Inferior parietal cortex (tissue), 1 donor: ENCODE results near the gene SMARCB1.

Experiments used
- DNase-seq: peaks from one replicate; pipeline ENCODE4 v3.0.0-alpha.2; 2016; ENCODE audit errors: extremely low spot score

The SMARCB1 gene

DNA sequence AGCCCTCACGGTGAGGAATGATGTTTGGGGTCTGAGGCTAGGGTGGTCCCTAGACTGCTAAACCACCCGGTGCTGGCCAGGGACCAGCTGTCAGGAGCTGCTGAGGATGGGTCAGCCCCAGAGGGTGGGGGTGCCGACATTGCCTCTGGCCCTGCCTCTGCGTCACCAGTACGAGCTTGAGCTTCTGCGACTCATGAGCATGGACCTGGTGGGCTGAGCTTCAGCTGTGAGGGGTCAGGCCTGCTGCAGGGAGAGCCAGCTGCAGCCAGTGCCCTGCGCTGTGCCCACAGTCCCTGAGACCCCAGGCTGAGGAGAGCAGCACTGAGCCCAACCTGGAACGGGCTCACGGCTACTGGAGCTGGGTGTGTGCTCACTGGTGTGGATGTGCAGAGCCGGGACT is 45.0 kb downstream of the SMARCB1 start:
- DNase-seq: no peak

DNA sequence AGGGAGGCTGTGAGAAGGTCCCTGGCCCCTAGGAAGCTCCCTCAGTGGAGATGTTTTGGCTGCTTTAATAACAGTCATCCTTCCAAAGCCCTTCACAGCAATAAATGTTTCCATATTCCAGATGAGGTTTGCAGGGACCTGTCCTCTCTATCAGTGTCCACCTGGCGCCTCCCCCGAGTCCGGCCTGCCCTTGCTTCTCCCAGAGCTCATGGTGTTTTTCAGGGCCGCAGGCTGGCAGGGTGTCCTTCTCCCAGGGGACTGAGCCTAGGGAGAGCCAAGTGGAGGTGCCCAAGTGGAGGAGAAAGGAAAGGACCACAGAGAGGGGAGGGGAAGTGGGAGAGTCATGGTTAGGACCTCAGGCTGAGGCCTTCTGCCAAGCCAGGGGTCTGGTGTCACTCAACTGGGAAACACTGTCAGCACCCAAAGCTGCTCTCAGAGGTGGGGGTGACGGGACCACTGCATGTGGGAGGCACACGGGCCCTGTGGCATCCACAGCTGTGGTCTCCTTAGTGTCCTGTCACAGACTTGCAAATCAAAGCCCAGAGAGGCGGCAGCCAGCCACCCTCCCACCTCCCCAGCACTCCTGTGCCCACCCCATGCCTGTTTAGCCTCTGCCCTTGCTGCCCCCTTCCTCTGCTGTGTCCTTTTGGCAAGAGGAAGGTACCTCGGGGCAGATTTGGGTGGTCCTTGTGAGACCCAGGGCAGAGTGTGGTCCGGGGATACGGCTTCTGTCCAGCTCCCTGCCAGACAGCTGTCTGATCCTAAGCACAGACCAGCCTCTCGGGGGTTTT is 45.7 kb downstream of the SMARCB1 start:
- DNase-seq: no peak

DNA sequence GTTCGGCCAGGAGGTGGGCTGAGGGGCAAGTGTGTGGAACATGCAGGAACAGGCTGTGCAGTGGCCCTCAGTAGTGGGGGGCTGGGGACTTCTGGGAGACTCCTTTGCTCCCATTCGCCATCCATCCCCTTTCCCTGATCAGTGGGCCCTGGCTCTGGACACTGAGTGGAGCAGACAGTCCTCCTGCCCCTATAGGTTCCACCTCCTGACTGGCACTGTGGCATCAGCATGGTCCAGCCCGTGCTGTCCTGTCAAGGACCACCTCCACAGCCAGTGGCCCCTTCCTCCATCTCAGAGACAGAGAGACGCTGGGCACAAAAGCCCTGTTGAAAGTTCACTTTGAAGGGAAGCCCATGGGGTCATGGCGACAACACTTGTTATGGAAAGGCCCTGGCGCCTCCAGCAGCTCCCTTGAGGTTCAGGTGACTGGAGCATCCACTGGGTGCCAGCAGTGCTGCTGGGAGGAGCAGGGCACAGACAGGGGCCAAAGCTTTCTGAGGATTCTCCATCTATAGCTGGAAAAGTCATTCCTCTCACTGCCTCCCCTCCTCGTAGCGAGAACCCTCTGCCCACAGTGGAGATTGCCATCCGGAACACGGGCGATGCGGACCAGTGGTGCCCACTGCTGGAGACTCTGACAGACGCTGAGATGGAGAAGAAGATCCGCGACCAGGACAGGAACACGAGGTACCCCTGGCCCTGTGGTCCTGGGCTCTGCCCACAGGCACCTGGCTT is 46.4 kb downstream of the SMARCB1 start:
- no peak for DNase-seq

DNA sequence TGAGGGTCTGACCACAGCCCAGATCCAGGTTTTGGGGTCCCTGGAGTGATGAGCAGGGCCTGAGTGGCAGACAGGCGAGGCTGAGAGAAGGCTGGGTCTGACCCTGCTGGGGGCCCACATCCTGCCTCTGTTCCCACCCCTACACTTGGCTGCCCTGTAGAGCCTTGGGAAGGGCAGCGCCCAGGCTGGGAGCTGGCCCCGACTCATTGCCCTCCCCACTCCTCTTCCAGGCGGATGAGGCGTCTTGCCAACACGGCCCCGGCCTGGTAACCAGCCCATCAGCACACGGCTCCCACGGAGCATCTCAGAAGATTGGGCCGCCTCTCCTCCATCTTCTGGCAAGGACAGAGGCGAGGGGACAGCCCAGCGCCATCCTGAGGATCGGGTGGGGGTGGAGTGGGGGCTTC is 47.1 kb downstream of the SMARCB1 start:
- no peak for DNase-seq

DNA sequence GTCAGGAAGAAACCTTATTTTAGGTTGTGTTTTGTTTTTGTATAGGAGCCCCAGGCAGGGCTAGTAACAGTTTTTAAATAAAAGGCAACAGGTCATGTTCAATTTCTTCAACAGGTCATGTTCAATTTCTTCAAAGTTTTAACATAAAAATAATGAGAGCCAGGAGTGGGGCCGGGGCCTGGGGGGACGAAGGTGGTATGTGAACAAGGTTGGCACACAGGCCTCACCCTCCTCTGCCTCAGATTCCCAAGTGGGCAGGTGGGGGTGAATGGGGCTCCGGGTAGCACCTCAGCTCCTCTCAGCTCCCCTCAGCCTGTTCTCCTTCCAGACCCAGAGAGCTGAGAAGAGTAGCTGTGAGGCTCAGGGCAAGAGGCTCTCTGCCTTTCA is 47.6 kb downstream of the SMARCB1 start:
- no peak for DNase-seq

DNA sequence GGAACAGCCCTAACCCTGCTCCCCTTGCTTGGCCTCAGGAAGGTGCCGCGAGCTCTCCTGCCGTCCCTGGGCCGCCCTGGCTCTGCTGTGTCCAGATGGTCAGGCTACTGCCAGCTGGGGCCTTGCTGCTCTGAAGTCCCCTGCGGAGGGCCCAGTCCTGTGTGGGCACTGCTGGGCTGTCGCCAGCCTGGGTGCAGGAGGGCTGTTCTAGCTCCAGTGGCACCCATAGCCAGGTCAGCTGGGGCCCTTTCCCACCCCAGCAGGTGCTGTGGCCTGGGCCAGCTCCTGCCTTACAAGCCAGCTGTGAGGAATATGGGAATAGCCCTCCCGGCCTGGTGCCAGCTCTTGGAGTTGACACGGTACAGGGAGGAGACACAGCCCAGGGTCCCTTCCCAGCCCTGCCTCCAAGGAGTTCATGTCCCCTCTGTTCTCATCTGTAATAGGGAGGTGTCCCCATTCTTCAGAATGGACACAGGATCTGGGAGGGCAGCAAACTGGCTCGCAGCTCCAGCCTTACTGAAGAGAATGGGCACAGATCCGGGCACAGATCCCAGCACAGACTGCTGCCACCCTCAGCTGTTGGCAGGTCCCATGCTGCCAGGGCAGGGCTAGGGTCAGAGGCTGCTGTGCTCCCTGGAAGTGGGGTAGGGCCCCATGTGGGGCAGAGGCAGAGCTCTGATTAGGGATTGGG is 48.2 kb downstream of the SMARCB1 start:
- DNase-seq: no peak

DNA sequence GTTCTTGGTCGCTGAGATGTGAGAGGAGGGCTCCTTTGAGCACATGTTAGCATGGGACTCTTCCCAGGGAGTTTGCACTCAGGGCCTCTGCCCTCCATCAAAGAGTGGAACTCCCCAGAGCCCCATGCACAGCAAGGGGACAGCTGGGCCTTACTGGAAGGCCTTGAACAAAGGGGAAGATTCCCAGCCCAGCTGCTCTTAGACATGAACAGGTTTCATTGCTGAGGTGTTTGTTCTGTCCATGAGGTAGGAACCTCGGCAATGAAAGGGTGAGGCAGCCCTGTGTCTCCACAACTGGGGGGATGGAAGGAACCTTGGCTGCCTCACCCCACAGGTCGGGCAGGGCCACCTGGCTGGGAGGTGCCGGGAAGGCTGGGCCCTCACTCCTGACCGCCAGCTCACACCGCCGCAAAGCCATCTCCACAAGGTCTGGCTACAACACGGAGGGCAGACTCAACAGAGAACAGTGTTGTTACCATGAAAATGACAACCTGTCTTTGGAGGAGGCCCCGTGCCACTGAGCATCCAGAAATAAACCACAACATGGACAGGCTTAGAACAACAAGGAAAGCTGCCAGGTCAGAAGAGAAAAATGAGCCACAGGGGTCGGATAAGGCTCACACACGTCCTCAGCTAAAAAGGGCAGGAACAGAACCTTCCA is 48.8 kb downstream of the SMARCB1 start:
- DNase-seq: no peak

DNA sequence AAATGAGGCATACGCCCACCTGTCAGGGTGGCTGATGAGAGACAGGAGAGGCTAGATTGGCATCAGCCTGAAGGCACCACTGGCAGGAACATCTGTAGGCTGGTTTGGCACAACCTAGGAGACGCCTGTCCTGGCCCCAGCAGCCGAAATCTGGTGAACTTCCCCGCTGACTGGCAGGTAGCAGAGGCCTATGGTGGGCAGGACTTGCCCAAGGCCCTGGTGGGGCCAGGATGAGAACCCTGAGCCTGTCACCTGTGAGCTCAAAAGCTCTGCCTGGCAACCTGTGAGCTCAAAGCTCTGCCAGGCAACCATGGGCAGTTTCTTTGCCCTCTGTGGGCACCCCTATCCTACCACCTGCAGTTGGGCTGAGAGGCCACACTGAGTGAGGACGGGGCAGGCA is 49.5 kb downstream of the SMARCB1 start:
- no peak for DNase-seq

DNA sequence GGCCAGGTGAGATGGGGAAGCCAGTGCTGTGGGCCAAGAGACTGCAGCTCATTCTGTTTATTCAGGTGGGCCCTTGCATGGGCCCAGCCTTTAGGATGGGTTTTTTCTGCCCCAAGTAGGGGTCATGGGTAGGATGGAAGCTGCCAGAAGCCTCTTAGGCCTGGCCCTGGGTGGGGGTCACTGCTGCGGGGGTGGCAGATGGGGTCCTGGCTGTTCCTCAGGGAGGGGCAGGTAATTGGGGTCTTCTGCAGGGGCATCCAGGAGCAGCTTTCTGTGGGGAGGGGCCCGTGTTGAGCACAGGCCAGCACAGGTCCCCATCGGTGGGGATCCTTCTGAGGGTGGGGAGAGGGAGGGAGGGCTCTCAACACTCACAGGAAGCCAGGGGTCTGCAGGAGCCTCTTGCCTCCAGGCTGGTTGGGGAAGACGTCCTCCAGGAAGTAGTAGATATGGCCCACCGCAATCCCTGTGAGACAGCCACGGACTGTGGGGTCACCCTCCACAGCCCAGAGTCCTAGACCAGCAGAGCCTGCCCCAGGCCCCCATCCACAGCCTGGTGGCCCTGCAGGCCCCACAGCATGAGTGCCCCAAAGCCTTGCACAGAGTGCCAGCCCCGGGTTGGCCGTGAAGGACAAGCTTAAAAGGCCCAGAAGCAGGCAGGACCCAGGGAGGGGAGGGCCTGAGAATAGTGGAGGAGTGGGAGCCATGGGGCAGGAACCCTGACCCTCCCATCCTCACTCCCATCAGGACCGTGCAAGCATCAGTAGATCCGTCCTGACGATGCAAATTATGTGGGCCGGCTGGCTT is 50.1 kb downstream of the SMARCB1 start:
- no peak for DNase-seq

DNA sequence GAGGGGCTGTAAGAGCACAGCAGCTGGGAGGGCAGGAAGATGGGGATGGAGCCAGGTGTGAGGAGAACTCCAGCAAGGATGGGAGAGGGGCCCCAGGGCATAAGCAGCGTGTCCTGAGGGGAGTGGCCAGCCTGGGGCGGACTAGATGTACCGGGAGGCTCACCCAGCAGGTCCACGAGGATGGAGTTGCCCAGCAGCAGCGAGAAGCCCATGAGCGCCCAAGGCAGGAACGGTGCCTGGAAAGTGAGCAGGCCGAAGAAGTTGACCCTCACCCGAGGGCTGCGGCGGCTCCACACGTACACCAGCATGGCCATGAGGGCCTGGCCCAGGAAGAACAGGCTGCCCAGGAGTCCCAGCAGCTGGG is 50.7 kb downstream of the SMARCB1 start:
- no peak for DNase-seq

DNA sequence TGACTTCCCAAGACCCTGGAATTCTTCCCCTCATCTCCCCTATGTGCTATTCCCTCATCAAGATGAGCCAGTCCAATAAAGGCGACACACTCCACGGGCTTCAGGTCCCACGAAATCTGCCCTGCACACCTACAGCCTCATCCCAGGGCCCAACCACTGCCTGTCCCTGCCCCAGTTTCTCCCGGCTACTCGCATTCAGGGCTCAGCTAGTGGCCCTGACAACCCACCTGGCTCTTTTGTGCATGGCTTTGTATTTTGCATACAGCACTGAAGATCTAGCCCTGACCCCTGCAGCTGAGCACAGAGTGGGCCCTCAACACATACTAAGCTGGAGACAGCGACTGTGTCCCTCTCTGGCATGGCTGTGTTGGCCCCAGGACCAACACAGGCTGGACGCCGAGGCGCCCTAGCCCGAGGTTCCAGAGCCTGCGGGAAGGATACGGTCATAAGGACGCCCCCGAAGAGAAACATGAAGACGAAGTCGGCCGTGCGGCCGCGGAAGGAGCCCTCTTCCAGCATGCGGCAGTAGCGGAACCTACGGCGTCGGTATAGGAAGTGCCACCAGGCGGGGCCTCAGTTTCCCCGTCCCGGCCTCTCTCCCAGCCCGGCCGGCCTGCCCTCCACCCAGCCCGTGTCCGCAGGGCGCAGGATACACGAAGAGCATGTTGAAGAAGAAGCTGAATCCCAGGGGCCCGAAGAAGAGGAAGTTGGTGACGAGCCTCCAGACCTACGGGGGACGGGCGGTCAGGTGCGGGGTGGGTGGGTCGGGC is 51.3 kb downstream of the SMARCB1 start:
- DNase-seq: no peak

DNA sequence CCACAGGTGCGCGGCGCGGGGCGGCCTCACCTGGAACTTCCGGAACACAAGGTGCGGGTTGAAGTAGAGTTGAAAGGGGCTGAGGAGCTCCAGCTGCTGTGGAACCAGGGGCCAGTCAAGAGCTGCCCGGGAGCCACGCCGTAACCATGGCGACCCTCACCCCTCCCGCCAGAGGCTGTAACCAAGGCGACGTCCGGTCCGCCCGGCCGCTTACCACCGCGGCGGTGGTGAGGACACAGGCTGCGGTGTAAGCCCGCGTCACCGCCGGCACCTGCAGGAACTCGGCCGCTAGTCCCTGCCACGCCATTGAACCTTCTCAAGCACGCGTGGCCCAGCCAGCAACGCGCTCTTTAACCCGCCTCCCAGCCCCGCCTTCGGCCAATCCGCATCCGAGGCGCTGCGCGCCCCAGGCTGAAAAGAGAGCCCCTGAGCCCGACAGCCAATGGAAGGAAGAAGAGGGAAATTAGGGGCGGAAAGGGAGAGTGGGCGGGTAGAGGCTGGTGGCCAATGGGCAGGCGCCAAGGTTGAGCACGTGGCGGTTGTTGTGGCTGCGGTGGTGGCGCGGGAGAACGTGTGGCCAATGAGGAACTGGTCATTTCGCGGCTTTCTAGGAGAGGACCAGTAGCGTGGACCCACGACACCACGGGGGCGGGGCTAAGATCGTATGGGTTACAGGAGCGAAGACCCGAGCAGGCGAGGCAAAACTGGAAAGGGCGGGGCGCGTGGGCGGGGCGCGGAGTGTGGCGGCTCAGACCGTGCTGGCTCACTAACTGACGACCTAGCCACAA is 52.1 kb downstream of the SMARCB1 start, which contains the start of gene DERL3:
DERL3 (minus strand) TSS at position 326 of the 788 bp plus-strand sequence; CDS start at position 307, 19 bp downstream.
- peak; percentile 94 for DNase-seq

DNA sequence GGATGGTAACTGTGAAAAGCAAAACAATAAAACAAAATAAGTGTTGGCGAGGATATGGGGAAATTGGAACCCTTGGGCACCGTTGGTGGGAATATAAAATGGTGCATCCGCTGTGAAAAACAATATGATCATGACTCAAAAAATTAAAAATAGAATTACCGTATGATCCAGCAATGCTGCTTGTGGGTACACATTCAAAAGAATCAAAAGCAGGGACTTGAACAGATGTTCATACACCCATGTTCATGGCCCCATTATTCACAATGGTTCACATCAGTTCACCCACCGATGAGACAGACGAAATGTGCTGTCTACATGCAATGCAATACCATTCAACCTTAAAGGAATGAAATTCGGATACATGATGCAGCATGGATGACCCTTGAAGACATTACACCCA is 53.3 kb downstream of the SMARCB1 start:
- DNase-seq: no peak

DNA sequence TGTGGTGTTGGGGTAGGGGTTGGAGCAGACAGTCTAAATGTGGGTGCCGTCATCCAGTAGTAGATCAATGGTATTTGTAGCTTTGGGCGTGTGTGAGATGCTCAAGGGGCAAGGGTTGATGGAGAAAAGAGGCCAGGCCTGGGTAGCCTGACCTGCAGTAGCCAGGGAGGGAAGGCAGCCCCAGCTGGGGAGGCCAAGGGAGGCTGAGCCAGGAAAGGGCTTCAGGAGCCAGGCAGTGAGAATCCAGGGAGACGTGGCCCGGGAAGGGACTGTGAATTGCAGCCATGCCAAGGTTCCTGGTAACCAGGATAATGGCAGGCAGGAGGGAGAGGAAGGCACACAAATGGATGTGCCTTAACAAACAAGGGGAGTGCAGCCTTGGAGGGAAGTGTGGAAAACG is 54.5 kb downstream of the SMARCB1 start:
- no peak for DNase-seq

DNA sequence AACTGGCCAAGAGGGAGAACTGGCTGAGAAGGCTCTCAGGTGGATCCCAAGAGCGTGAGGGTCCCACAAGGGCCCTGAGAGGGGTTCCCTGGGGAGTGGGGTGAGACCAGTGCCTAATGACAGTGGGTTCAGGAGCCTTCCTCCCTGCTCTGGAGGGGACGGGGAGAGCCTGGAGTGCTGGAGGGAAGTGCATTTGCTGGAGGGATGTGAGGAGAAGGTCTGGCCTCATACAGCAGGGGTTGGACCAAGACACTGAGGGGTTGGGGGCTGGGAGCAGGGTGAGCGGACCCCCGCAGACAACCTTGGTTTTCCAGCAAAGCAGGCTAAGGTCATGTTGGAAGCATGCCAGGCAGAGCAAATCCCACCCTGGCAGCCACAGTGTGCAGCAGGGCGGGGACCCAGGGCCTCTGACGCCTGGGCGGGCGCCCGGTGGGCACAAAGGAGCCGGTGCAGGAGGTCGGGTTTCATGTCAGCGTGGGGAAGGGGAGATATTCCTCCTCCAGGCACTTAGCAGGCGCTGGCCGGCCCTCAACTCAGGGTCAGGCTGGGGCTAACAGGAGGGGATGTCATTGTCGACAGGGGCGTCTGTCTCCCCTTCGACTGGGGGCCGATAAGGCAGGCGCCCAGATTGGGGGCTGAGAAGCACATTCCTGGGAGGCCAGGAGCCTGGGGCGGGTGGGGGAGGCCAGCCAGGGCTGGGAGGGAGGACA is 55.1 kb downstream of the SMARCB1 start:
- no peak for DNase-seq

DNA sequence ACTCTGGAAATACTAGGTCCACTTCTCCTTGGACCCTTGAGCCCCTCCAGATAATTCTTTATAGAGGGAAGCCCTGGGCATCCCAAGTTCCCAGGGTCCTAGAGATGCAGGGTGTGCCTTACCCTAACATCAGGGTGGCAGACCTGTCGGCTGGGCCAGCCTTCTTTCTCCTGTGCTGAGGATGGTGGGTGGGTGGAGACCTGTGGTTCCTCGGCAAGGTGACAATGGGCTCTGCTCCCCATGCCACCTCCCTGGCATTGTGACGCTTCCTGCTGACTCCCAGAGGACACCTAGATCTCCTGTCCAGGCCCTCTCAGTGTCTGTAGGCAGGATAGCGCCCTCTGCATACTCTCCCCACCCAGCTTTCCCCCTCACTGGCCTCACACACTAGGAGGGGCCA is 55.8 kb downstream of the SMARCB1 start:
- no peak for DNase-seq

DNA sequence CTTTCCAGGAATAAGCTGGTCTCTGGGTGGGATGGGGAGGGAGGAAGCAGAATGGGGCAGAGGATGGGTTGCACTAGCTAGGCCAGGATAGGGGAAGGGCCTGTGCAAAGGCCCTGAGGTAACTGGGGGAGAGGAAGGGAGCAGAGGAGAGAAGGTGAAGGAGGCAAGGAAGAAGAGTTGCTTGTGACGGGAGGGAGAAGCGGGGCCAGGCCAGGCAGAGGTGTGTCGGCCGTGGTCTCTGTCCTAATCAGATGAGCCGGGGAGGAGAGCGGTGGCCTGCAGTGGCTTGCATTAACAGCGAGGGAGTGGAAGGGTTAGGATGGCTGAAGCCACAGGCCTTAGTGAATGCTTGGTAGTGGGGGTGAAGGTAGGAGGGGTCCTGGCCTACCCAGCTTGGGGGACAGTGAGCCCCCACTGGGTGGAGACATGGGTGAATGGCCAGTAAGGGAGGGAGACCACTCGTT is 58.0 kb downstream of the SMARCB1 start:
- DNase-seq: no peak

DNA sequence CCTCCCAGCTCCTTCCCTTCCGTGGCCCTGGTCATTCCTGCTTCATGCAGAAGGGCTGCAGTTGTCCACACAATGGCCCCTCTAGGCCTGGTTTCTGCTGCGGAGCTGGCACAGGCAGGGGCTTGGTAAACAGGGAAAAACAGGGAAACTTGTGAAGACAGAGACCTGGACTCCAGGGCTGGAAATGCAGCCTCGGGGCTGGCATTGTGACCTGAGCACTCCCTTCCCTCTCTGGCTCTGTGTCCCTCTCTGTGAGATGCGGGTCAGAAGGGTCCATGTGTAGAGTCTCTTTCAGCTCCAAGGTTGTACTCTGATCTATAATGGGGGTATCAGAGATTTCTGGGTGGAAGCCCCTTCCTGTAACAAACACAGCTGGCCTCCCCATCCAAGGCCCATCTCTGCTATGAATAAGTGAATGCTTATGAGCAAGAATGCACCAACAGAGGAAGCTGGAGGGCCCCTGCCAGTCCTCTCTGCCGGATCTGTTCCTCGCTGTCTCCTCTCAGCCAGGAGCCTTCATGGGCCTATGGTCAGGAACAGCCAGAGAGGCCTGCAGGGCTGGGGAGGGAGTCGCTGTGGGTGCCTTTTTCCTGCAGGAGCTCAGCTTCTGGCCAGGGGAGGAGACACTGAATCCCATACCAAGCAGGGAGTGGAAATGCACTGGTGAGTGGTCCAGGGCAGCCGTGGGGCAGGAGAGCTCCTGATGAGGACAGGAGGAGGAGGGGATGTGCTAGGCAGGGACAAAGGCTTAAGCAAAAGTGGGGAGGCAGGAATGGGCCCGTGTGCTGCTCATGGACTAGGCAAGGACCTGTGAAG is 58.7 kb downstream of the SMARCB1 start:
- DNase-seq: no peak
